SK-N-SH (cell line): Measurements from ENCODE around the gene SPRED2. TPM values are rescaled to one million over a fixed set of nuclear protein-coding genes. Genes with fewer than 3 reads are reported as not detected.

Source experiments
- CTCF ChIA-PET: fragments of 300-600, 350-600 bp; formaldehyde crosslinking; extraction: SDS; loops from one replicate; lab custom pipeline; 2021; lab: Yijun Ruan, JAX
- POLR2A ChIA-PET: fragments of 350-600 bp; sonication (Branson Sonifier 250); formaldehyde crosslinking; extraction: SDS; loops from one replicate; lab custom pipeline; 2020; ENCODE audit warnings: antibody characterized with exemption, inconsistent platforms; lab: Yijun Ruan, JAX
- DNase-seq: peaks from one replicate; pipeline ENCODE4 v3.0.0; 2012
- H2AFZ ChIP-seq: fragments of 200-600 bp; sonication (generic); 2 replicates; pipeline ENCODE4 v1.8.1; 2016; ENCODE audit warnings: antibody characterized with exemption, mild to moderate bottlenecking, low read depth
- H3F3A ChIP-seq: fragments of 200-600 bp; sonication (generic); replicated peaks from 2 replicates; pipeline ENCODE3; 2016; ENCODE audit warnings: antibody characterized with exemption, mild to moderate bottlenecking; ENCODE audit not compliant: insufficient read depth
- H3K27ac ChIP-seq, 2 experiments: fragments of 200-500 bp in 1 of 2; fragments of 200-600 bp in 1 of 2; sonication (Bioruptor generic) in 1 of 2; sonication (generic), shearing (Covaris generic) in 1 of 2; 2 replicates each; pipeline versions ENCODE4 v1.5.1 to v1.6.1; 2014 to 2016; ENCODE audit warnings: low read depth in 2 of 2, inconsistent platforms in 1 of 2, low read length in 1 of 2, mild to moderate bottlenecking in 1 of 2, mixed read lengths in 1 of 2
- H3K27me3 ChIP-seq: fragments of 200-600 bp; sonication (generic), shearing (Covaris generic); 2 replicates; pipeline ENCODE4 v1.6.1; 2016; ENCODE audit warnings: mixed run types; ENCODE audit not compliant: insufficient read depth
- H3K36me3 ChIP-seq, 2 experiments: fragments of 200-500 bp in 1 of 2; fragments of 200-600 bp in 1 of 2; sonication (Bioruptor generic) in 1 of 2; sonication (generic) in 1 of 2; replicated peaks in 1 of 2; 2 replicates each; pipeline versions ENCODE3 to v1.5.1; 2014 to 2016; ENCODE audit warnings: low read length in 1 of 2, mild to moderate bottlenecking in 1 of 2; ENCODE audit not compliant: insufficient read depth in 2 of 2, control insufficient read depth in 1 of 2
- H3K4me1 ChIP-seq, 2 experiments: fragments of 200-500 bp in 1 of 2; fragments of 200-600 bp in 1 of 2; sonication (Bioruptor generic) in 1 of 2; sonication (generic), shearing (Covaris generic) in 1 of 2; 2 replicates each; pipeline versions ENCODE4 v1.5.1 to v1.6.1; 2014 to 2016; ENCODE audit warnings: low read depth in 1 of 2, low read length in 1 of 2, mixed run types in 1 of 2; ENCODE audit not compliant: insufficient read depth in 2 of 2, control insufficient read depth in 1 of 2
- H3K4me2 ChIP-seq: fragments of 200-600 bp; sonication (generic), shearing (Covaris generic); 2 replicates; pipeline ENCODE4 v1.6.1; 2017; ENCODE audit warnings: mixed run types
- H3K4me3 ChIP-seq, 2 experiments: fragments of 200-500 bp in 1 of 2; fragments of 200-600 bp in 1 of 2; sonication (Bioruptor generic) in 1 of 2; sonication (generic), shearing (Covaris generic) in 1 of 2; 2 replicates each; pipeline versions ENCODE4 v1.5.1 to v1.8.1; 2014 to 2016; ENCODE audit warnings: low read depth in 2 of 2, inconsistent platforms in 1 of 2, low read length in 1 of 2, mild to moderate bottlenecking in 1 of 2, mixed read lengths in 1 of 2, moderate library complexity in 1 of 2
- H3K79me2 ChIP-seq: fragments of 200-600 bp; sonication (generic); 2 replicates; pipeline ENCODE4 v1.8.1; 2017; ENCODE audit warnings: mild to moderate bottlenecking; ENCODE audit not compliant: insufficient read depth
- H3K9ac ChIP-seq: fragments of 200-600 bp; sonication (generic); 2 replicates; pipeline ENCODE4 v1.6.1; 2017; ENCODE audit warnings: mixed run types
- H3K9me2 ChIP-seq: fragments of 200-600 bp; sonication (generic); 2 replicates; pipeline ENCODE4 v1.6.1; 2017; ENCODE audit warnings: mixed run types
- H3K9me3 ChIP-seq: fragments of 200-600 bp; sonication (generic); 2 replicates; pipeline ENCODE4 v1.6.1; 2017; ENCODE audit warnings: mixed run types, mild to moderate bottlenecking, moderate library complexity
- H4K20me1 ChIP-seq: fragments of 200-600 bp; sonication (generic); 2 replicates; pipeline ENCODE4 v1.6.1; 2017; ENCODE audit warnings: mild to moderate bottlenecking, mixed run types; ENCODE audit not compliant: insufficient read depth
- CHD2 ChIP-seq: fragments of 150-350 bp; IDR thresholded peaks from 2 replicates; pipeline ENCODE4 v1.6.1; 2018; ENCODE audit warnings: low read length; ENCODE audit not compliant: partially characterized antibody
- CTCF ChIP-seq: fragments of 200-600 bp; sonication (generic); IDR thresholded peaks from 2 replicates; pipeline ENCODE4 v1.6.1; 2017; ENCODE audit warnings: antibody characterized with exemption, mild to moderate bottlenecking, moderate library complexity
- EP300 ChIP-seq, 2 experiments: IDR thresholded peaks; 2 replicates each; pipeline versions ENCODE4 v1.4.0 to v1.6.1; 2012; ENCODE audit warnings: borderline replicate concordance in 1 of 2, low read depth in 1 of 2, low read length in 1 of 2
- EZH2phosphoT487 ChIP-seq: fragments of 200-600 bp; sonication (generic); IDR thresholded peaks from 2 replicates; pipeline ENCODE4 v1.6.1; 2017; ENCODE audit warnings: low read depth, mixed run types, mild to moderate bottlenecking, antibody characterized with exemption, moderate library complexity, borderline replicate concordance
- FOXM1 ChIP-seq: IDR thresholded peaks from 2 replicates; pipeline ENCODE4 v1.4.0; 2012; ENCODE audit warnings: low read depth, mild to moderate bottlenecking
- GATA2 ChIP-seq: sonication (generic); formaldehyde crosslinking; IDR thresholded peaks from 2 replicates; pipeline ENCODE4 v1.5.0; 2020; ENCODE audit warnings: mild to moderate bottlenecking, missing genetic modification reagents
- IRF3 ChIP-seq: fragments of 150-350 bp; IDR thresholded peaks from 2 replicates; pipeline ENCODE4 v1.6.1; 2016; ENCODE audit warnings: mild to moderate bottlenecking, low read depth, low read length
- MAX ChIP-seq: IDR thresholded peaks from 2 replicates; pipeline ENCODE4 v1.4.0; 2012; ENCODE audit warnings: low read depth
- MXI1 ChIP-seq: IDR thresholded peaks from 2 replicates; pipeline ENCODE4 v1.6.1; 2012; ENCODE audit warnings: mild to moderate bottlenecking, low read depth, low read length, improper control_type of control experiment
- NFIC ChIP-seq: IDR thresholded peaks from 2 replicates; pipeline ENCODE4 v1.4.0; 2012; ENCODE audit warnings: borderline replicate concordance
- RAD21 ChIP-seq: IDR thresholded peaks from 2 replicates; pipeline ENCODE4 v1.6.1; 2012; ENCODE audit warnings: mild to moderate bottlenecking, low read length
- REST ChIP-seq: IDR thresholded peaks from 2 replicates; pipeline ENCODE4 v1.6.1; 2012; ENCODE audit warnings: mild to moderate bottlenecking, low read depth, low read length, moderate library complexity
- SMC3 ChIP-seq: IDR thresholded peaks from 2 replicates; pipeline ENCODE4 v1.6.1; 2012; ENCODE audit warnings: low read depth, low read length, improper control_type of control experiment
- TAF1 ChIP-seq: IDR thresholded peaks from 2 replicates; pipeline ENCODE4 v1.6.1; 2012; ENCODE audit warnings: low read depth, mild to moderate bottlenecking, low read length, moderate library complexity, borderline replicate concordance
- TEAD4 ChIP-seq: IDR thresholded peaks from 2 replicates; pipeline ENCODE4 v1.4.0; 2012; ENCODE audit warnings: mild to moderate bottlenecking, borderline replicate concordance; ENCODE audit not compliant: insufficient read depth
- USF1 ChIP-seq: IDR thresholded peaks from 2 replicates; pipeline ENCODE4 v1.4.0; 2012; ENCODE audit warnings: low read depth, borderline replicate concordance
- WGBS: methylation state at CpG from one replicate; pipeline ENCODE4 v1.1.6; 2017; ENCODE audit warnings: low lambda C conversion rate; 5-methylcytosine and 5-hydroxymethylcytosine counted together
- polyA plus RNA-seq, 3 experiments: library from polyadenylated mRNA; depleted of rRNA; stranded (reverse); fragments of >200 nt; gene quantifications; 2 replicates each; pipeline ENCODE4 v1.2.3, GENCODE V29; 2012

Gene SPRED2
- polyA plus RNA-seq, 1 of the 3 experiments (the other 2 are of a cell fraction): 21.9 TPM

- no peak for TF ChIP-seq CHD2
- no peak for TF ChIP-seq MXI1
- 0 out of 2 replicates have a peak, but pooled peaks have one; percentile 20 for TF ChIP-seq MAX
- TF ChIP-seq EP300 (IDR thresholded peaks at IDR 0.05; ENCODE audit: borderline replicate concordance in 1 of 2, low read depth in 1 of 2, low read length in 1 of 2): peak in 1 of 2 experiments; percentile 68; a peak in 1 of 4 replicates
- TF ChIP-seq NFIC: peak; percentile 25; the same call in 1 of the 2 replicates
- TF ChIP-seq RAD21: no peak
Observed at GRCh38 chr2:65456064-65456463, 23.7 kb upstream of the SPRED2 start (continued).

GRCh38 chr2:65453916-65454315, 21.5 kb upstream of the SPRED2 start:
- H2AFZ ChIP-seq: no peak overlapping the region
- no peaks in the 10 kb centered on the region for H3K9me3 ChIP-seq
- no peaks in the 10 kb centered on the region for H3K9me2 ChIP-seq
- 100% methylated on average over 1 of the region's 1 CpG for WGBS
- no peak overlapping the region for H3K4me3 ChIP-seq
- ChIA-PET POLR2A (no interaction called here), CTCF (no interaction called here)
- no peaks in the 10 kb centered on the region for H4K20me1 ChIP-seq
- no peaks in the 10 kb centered on the region for H3K36me3 ChIP-seq
- no peak for DNase-seq
- H3K79me2 ChIP-seq: no peaks in the 10 kb centered on the region
- peak overlapping the region in 1 of 2 experiments; percentile 90; a peak in 2 of 4 replicates for H3K27ac ChIP-seq
- H3K27me3 ChIP-seq: no peaks in the 10 kb centered on the region
- no peak overlapping the region for H3K9ac ChIP-seq
- peaks cover 34% of the 10 kb centered on the region for H3F3A ChIP-seq
- TF ChIP-seq CHD2: no peak
- TF ChIP-seq NFIC: no peak
- TF ChIP-seq IRF3: no peak
- TF ChIP-seq REST: no peak
- no peak for TF ChIP-seq FOXM1
- no peak for TF ChIP-seq TAF1
- no peak for TF ChIP-seq USF1
- no peak for TF ChIP-seq MXI1
- no peak for TF ChIP-seq EZH2phosphoT487
- TF ChIP-seq GATA2 (CRISPR knock-in tag): no peak
- TF ChIP-seq CTCF: no peak
- TF ChIP-seq EP300 (IDR thresholded peaks at IDR 0.05; ENCODE audit: borderline replicate concordance in 1 of 2, low read depth in 1 of 2, low read length in 1 of 2): no peak
- TF ChIP-seq SMC3: no peak
- TF ChIP-seq RAD21: no peak
- no peak for TF ChIP-seq TEAD4
- no peak overlapping the region for H3K4me2 ChIP-seq
- H3K4me1 ChIP-seq: peaks cover 0 to 14% of the 10 kb centered on the region in 2 experiments; a peak in 2 of 4 replicates
